ENCODE measurements around the gene PLEKHA7.

Gene PLEKHA7

DNA sequence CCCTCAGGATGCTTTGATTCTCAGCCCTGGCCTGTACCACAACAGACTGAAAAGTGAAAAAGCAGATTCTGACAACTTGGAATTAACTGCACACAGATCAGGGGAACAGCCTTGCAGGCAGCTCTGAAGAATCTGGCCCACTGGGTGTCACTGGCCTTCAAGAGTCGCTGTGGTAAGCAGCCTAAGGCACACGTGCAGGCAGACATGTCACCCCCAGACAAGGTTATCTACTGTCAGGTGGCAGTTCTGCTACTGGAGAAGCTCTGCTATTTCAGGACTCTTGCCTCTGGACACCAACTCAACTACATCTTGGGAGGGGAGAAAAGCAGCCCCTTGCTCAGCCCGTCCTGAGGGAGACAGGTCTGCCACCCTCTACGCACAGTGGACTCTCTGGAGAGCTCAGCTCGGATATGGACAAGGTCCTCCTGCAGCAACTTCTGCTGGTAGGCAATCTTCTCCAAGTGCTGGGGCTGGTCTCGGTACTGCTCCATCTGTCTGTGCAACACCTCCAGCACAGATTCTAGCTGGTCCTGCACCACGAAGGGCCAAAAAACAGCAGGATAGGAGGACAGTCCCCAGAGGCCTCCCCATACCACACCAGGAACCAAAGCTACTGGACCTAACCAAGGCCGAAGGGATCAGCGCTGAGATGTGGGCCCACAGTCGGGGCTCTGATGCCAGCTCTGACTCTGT, 212.8 kb downstream of the PLEKHA7 start:
- no peak for DNase-seq

DNA sequence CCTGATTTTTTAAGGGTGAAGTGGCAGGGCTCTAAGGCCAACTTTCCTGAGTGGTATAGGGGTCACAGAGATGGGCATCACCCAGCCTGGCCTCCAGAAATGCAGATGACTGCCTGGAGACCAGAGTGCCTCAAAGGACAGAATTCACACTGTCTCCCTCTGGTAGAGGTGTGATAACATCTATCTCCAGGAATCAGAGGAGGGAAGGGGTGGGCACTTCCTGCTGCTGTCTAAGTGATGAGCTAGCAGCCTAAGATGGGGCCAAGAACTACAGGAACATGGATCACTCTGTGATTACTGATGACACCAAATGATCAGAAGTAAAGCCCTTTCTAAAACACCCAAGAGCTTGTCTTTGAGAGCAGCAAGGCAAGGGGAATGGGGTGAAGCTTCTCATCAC, 213.8 kb downstream of the PLEKHA7 start:
- no peak for DNase-seq

DNA sequence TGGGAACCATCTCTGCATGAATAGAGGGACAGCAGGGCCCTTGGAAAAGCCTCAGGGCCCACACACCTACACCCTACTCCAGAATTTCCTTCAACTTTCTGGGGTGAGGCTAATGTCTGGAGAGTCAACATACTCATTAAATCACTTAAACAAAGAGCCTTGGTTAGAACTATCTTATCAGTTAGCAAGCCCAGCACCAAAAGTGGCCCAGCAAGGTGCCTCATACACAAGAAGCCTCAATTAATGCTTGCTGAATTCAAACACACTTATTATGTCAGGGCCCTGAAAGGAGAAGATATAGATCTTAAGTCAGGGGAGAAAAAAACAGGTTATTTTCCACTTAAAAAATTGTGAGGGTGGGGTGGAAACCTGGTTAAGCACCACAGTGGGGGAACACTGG, 214.3 kb downstream of the PLEKHA7 start:
- DNase-seq = no peak

DNA sequence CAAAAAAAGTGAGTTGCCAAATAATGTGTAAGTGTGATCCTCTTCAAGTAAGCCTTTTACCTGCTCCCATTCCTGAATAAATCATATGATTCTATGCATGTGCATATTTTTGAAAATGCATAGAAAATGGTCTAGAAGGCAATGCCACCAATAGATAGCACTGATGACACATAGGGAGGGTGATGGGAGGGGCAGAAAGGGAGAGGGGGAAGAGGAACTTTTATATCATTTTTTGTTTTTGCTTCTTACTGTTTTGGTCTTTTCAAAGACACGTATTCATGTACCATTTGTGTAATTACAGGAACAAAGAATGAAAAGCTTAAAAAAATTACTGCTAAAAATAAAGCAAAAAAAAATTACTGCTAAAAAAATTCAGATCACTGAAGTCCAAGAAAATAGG, 215.0 kb downstream of the PLEKHA7 start:
- DNase-seq = no peak

DNA sequence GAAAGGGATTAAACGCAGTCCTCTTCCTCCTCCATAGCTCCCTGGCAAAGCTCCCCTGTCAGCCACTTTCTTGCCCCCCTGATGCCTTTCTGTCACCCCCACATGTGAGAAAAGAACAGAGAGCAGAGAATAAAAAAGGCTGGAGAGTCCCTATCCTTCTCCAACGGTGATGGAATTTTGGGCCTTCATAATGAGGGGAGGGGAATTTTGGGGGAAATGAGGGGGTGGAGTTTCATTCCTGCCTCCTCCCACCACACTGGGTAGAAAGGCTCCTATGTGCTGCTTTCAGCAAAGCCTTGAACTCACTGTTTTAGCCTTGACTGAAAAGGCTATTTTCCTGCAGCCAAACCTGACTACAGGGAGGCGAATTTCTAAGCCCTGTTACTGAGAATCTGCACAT, 216.4 kb downstream of the PLEKHA7 start:
- DNase-seq = no peak

DNA sequence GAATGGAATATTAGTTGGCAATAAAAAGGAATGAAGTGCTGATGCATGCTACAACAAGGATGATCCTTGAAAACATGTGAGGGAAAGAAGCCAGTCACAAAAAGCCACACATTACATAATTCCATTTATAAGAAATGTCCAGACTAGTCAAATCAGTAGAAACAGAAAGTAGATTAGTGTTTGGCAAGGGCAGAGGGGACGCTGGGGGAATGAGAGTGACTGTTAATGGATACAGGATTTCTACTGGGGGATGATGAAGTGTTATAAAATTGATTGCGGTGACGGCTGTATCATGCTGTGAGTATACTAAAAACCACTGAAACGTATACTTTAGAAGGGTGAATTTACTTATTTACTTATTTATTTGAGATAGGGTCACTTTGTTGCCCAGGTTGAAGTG, 217.9 kb downstream of the PLEKHA7 start:
- no peak for DNase-seq

DNA sequence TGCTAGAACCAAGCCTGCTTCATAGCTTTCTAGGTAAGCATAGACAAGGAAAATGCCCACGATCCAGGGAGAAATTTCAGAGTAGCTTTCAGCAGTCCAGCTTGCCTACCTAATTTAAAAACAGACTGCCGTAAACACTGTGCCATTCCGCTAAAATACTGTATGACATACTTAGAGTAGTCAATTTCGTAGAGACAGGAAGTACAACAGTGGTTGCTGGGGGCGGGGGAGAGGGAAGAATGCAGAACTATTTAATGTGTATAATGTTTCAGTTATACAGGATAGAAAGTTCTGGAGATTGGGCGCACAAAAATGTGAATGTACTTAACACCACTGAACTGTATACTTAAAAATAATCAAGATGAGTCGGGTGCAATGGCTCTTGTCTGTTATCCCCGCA, 219.1 kb downstream of the PLEKHA7 start:
- peak; percentile 9 for DNase-seq

DNA sequence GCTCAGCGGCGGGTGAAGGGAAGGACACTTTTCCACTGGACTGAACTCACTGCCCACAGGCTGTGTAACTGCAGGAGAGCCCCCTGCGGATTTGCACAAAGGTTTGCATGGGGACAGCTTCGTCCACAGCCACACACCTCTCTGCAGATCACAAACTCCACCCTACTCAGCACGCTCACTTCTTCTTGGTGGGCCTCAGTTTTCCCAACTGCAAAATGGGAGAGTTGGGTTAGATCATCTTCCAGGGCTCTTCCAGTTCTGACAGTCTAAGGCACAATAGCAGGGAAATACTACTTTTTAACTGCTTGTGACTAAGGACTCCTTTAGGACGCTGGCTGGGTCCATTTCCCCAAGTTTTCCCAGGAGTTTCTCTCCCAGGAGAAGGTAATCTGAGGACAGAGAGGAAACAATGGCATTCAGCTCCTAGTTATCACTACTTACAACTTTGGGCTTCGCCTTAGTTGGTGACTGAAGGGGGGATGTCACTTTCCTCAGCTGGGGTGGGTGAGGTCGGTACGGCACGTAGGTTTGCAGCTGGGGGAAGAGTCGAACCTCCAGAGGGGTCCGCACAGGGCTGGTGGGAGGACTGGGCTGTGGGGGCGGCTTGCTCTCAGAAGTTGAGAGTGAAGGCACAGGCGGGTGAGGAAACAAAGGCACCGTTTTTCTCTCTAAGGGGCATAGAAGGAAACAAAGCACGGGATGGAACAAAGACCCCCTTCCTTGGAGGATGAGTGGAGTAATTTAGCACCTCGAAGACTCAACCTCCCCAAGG, 220.0 kb downstream of the PLEKHA7 start:
- DNase-seq = no peak

DNA sequence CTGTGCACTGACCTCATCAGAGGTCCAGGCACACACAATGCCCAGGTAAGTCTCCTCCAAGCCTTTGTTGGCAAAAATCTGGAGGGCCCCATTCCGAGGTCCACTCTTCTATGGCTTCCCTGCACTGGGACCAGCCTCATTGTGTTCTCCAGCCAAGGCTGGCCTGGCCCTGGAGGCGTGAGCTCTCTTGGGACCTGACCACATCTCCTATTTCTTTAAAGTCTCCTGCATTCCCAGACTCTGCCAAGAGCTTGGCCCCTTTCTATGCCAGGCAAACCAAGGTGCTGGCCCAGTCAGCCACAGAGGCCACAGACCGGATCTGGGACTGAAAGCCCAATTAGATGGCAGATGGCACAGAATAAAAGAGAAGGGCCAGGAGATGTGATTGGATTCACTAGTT, 220.7 kb downstream of the PLEKHA7 start:
- no peak for DNase-seq

DNA sequence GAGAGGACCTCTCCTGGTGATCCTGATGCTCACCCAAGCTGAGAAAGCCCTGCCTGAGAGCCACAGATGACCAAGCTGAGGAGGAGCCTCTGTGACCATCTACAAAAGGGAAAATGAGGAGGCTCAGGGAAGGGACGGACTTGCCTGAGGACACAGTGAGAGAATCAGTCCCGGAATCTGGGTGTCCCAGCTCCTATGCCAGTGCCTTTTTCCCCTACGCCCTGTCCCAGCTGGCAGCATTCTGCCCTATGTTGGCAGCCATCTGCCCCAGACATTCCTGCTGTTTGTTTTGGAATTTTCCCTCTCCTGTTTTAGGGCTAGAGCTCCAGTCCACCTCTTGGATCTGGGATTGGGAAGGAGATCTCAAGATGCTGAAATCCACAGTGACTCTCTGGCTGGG, 221.2 kb downstream of the PLEKHA7 start:
- DNase-seq = no peak

DNA sequence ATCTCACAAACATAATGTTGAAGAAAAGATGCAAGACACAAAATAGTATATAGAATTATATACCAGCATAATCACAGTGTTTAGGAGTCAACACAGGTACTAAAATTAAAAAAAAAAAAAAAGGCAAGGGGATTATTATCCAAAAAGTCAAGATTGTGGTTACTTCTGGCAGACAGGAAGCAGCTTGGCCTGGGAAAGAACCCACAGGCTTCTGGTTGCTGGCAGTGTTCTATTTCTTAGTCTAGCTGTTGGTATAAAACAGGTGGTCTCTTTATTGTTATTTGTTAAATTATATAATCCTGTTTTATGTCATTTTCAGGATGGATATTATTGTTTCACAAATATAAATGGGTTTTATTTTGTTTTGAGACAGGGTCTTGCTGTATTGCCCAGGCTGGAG, 221.8 kb downstream of the PLEKHA7 start:
- no peak for DNase-seq

DNA sequence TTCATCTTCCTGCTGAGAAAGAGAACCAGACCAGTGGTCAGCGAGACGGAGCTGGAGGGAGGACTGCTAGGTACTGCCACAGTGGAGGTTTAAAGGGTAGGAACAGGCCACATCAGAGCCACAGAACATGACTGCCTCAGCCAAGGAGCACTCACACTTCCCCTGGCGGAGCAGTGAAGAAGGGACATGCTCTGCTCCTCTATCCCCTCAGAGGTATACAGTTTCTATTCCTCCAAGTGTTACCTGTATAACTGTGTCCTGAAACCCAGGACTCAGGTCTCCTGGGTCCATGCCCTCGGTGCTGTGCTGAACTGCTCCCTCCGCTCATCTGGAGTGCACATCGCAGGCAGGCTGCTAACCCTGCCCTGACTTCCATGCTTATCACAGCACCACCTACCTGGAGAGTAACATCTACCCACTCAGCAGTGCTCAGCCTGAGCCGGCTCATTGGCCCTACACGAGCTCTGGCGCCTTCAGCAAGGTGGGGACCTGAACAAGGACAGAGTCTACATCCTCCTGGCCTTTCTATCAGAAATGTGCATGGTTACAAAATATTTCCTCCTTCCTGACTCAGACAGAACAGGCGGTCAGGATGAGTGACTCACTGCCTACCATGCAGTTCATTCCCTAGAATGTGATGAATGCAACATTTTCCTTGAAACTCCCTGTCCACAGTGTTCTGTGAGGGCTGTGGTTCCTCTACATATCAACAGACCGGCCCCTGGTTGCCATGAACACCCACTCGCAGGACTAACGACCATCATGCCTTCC, 222.8 kb downstream of the PLEKHA7 start:
- DNase-seq = no peak

DNA sequence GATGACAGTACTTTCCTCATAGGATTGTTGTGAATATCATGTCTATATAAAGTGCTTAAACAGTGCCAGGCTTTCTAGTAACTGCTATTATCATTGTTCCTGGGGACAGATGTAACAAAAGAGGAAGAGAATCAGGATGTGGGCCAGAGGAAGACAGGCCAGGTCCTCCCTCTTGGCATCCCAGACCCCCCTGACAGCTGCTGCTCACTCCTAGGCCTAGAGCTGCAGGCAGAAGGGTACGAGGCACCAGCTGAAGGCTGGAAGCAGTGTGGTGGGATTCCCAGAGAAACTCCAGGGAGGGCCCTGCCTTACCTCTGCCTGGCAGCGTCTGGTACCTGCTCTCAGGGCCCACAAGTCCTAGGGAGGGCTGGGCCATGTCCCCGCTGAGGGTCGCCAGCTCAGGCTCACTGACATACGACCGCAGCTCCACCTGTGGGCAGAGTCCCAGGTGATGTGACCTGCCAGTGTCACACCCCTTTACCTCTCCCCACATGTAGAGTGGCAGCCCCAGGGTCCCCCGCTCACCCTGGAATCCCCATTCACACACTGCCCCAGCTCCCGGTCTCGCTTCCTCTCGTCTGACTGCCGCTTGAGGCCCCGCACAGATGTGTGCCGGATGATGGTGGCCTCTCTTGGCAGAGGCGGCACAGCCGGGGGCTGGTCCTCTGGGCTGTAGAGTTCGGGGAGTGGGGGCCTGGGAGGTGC, 223.6 kb downstream of the PLEKHA7 start:
- no peak for DNase-seq

DNA sequence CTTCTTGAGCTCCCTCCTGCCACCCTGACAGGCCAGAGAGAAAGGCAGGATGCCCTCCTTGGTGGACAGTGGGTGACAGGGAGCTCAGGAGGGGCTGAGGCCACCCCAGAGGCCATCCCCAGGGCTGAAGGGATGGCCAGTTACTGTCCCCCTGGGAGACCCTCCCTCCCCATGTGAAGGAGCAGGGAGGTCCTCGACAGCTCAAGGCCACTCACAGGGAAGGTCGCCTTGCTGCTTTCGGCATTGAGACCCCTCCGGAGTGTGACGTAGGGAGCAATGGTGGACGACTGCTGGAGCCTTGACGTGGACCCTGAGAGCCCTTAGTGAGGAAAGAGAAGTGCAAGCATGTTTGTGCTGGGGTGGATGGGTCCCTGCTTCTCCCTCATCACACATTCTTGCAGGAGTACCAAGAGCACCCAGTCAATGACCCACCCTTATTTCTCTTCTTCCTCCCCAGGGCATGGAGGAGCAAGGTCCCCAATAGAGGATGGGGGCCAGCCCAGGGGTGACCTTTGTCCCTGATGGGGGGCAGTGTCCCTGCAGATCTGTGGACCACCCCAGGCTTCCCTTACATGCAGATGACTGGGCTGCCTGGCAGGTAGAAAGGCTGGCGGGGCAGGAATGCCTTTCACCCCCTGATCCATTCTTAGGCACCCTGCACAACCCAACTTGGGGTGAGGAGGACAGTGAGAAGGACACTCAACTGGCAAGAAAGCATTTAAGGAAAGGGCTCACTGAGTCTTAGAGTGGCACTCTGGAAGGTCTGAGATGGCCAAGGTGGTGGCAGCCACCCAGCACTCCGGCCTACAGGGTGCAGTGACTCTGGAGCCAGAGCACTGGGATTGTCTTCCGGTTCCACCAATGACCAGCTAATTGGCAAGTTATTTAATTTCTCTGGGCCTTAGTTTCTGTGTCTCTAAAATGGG, 224.4 kb downstream of the PLEKHA7 start:
- no peak for DNase-seq

DNA sequence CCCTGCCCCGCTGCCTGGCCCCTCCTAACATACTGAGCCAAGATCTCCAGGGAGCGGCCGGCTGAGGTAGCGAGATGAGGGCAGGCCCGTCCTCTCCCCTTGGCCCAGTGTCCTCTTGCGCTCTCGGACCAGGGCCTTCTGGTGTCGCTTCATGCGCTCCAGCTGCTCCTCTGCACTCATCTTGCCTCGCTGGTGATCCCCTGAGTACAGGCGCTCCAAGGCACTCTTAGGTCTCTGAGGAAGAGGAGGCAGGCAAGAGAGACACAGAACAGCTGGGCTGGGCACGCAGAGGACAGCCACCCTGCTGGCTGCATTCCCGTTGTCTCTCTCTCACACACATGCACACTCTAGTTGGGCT, 225.2 kb downstream of the PLEKHA7 start:
- no peak for DNase-seq

DNA sequence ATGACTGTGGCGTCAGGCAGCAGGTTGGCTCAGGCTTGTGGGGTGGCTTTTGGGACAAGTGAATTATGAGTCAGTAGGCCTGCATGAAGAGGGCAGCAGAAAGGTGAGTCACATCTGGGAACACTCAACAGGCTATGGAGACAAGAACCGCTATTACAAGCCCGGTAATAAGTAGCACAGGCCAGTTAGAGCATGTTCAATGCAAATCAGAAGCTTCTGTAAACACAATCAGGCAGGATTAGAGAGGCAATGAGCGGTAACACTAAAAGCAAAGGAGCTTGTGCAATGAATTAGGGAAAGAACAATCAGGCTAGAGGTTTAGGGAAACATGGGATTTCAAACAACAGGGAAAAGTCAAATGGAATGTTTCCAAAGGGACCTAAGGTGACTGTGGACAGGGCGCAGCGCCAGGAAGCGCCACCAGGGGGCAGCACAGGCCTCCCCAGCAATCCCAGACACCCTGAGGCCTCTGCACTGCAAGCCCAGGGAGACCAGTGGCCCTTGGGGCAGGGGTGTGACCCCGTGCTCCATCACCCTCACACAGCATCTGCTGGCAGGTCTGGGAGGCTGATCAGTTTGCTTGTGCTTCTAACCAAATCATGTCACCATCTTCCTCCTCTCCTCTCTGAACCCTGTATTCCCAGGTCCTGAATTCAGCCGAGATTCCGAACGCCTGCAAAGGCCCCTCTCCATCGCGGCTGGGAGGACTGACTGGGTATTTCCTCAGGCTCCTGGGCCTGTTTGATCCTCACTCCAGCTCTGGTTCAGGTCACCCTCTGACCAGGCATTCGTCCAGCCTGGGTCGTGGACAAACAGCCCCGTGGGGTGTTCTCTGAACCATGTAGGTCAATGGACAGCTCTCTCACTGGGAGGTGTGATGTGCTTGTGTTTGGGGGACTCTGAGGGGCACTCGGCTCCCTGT, 225.8 kb downstream of the PLEKHA7 start:
- DNase-seq = peak; percentile 53

DNA sequence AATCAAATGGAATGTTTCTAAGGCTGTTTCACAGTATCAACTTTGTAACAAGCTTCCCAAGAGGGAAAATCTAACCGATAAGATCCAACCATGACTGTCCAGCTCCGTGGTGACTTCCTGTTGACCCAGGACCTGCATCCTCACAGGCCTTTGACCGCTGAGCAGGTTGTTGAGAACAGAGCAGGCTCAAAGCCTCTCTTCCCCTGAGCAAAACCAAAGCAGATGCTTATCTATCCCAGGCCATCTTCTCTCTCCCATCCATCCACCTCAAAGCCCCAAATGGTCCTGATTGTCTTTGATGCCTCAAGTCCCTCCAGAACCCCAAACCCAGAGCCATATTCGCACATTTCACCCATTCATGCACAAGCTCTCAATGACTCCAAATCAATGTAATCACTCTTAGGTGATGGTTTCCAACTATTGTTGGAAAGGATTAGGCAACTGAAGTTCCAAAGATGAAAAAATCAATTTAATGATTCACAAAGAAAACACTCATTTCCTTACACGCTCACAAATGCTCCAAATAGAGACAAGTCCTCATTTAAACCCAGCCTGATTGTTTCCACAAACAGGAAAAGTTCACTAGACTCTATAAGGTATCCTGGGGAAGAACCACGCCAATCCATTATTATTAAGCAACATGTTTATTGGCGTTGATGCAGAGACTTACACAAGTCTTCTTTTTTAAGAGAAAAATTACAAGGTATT, 227.0 kb downstream of the PLEKHA7 start:
- no peak for DNase-seq

DNA sequence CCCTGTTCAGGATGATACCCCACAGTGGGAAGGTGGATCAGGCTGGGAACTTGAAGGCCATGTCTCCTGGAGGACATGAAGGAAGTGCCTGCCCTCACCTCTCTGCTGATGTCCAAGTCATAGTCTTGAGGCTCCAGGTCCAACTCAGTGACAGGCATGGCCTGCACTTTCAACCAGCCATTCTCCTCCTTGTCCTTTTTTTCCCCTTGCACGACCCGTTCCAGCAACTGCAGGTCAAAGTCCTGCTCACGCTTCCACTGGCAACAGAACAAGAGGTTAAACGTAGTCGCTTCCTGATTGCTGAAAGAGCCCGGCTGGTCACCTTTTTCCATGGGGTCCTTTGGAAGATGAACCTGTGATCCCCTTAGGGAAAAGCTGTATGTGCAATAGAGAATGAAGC, 228.1 kb downstream of the PLEKHA7 start:
- DNase-seq = no peak

DNA sequence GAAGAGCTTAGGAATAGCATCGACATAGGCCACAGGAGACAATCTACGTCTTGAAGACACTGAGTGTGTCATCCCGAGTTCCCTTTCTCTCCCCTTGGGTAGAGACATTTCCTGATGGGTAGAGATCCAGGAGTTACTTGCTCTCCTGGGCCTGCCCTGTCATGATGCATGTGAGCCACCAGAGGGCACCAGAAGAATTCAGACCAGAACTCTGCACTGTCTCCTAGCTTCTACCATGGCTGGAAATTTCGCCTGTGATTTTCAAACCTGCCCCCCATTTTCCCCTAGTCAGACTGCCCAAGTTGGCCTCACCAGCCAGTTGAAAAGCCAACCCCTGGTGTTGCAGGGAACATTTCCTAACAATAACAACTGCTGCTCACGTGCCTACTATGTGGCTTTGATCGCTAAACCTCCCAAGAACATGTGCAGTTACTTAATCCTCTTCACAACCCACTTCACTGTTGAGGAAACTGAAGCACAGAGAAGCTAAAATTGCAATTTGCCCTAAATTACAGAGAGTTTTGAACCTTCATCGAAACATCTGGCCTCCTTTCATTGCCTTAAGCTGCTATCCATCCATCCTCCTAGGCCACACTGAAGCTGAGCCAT, 228.6 kb downstream of the PLEKHA7 start:
- peak; percentile 56 for DNase-seq

DNA sequence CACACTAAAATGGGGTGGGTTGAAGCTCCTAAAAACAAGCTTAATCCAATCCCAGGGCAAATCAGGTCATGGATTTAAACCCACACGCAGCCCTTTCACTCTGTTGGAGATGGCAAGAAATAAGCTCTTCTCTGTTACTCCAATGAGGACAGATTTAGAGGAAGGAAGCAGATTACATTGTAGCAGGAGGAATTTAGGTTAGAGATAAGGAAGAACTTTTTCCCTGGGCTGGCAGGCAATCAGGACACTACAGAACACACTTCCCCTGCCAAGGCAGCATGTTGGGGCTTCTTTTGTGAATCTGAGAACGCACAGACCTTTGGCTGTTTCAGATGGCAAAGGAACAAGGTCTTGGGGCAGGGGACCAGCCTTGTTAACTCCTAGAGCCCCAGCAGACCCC, 229.5 kb downstream of the PLEKHA7 start:
- no peak for DNase-seq

All from CD4-positive, alpha-beta T cell treated with Interleukin-21 for 1 hour (primary cell).